Right cardiac atrium (tissue), 5 donors: ENCODE data around the gene SNCG. TPM values are rescaled to one million over a fixed set of nuclear protein-coding genes. Genes with fewer than 3 reads are reported as not detected.
"Not testable (repeated sequence)": the region's sequence is repeated elsewhere in the genome, so short reads cannot be mapped to it uniquely, and the experiment has no call there.

Experiments used
- ATAC-seq, 2 donors: fragments of 200-7000 bp; cut with Tn5 transposase; one replicate each; pipeline versions ENCODE4 v1.8.0 to v1.9.1; 2020; ENCODE audit warnings: moderate library complexity in 2 of 2, mild to moderate bottlenecking in 1 of 2
- DNase-seq, 3 donors: peaks; one replicate each; pipeline ENCODE4 v3.0.0-alpha.2; 2020
- H3K27ac ChIP-seq: one replicate; pipeline ENCODE4 v1.5.1; 2013; ENCODE audit warnings: mild to moderate bottlenecking, low read length, control low read depth, moderate library complexity
- H3K27me3 ChIP-seq: one replicate; pipeline ENCODE4 v1.6.1; 2013; ENCODE audit not compliant: control insufficient read depth, insufficient read depth
- H3K4me1 ChIP-seq: one replicate; pipeline ENCODE4 v1.6.1; 2013; ENCODE audit warnings: low read length; ENCODE audit not compliant: control insufficient read depth, insufficient read depth
- H3K4me3 ChIP-seq: one replicate; pipeline ENCODE4 v1.5.1; 2013; ENCODE audit warnings: low read length, control low read depth
- H3K9me3 ChIP-seq: one replicate; pipeline ENCODE4 v1.6.1; 2013; ENCODE audit warnings: low read length; ENCODE audit not compliant: control insufficient read depth
- WGBS: extraction: QIAGEN DNeasy Blood & Tissue Kit; methylation state at CpG from one replicate; pipeline ENCODE4 v1.1.7; 2013; 5-methylcytosine and 5-hydroxymethylcytosine counted together
- intact Hi-C, 4 donors: fragments of 100-400 bp; cut with DNase I; formaldehyde crosslinking; loops; one replicate each; pipeline versions ENCODE4 v1.11.0 to v1.14.0; 2022 to 2023
- polyA plus RNA-seq: library from polyadenylated mRNA; stranded (reverse); fragments of 200-250 nt; gene quantifications from one replicate; pipeline ENCODE4 v1.2.3, GENCODE V29; 2013
- total RNA-seq, 4 donors: library from RNA; stranded (reverse); fragmentation: NEBNext Ultra II Directional; extraction: Animal tissue kit (Norgen Biotek cat#: 25700); gene quantifications; one replicate each; pipeline ENCODE4 v1.2.1, GENCODE V29; 2021
- donor health status: healthy with polysubstance abuse.
- donor health status: DM: no; HTN: yes; CAD: no.
- donor health status: DM: no; HTN: no; CAD: no.
- donor health status: DM: no; HTN: yes; CAD: no; lungs with severe emphysema.
- donor health status: DM: yes; HTN: yes; CAD: no.

SNCG gene
- total and polyA plus RNA-seq, 5 donors, result 10.8 to 30.2 (median 16.2) TPM

DNA sequence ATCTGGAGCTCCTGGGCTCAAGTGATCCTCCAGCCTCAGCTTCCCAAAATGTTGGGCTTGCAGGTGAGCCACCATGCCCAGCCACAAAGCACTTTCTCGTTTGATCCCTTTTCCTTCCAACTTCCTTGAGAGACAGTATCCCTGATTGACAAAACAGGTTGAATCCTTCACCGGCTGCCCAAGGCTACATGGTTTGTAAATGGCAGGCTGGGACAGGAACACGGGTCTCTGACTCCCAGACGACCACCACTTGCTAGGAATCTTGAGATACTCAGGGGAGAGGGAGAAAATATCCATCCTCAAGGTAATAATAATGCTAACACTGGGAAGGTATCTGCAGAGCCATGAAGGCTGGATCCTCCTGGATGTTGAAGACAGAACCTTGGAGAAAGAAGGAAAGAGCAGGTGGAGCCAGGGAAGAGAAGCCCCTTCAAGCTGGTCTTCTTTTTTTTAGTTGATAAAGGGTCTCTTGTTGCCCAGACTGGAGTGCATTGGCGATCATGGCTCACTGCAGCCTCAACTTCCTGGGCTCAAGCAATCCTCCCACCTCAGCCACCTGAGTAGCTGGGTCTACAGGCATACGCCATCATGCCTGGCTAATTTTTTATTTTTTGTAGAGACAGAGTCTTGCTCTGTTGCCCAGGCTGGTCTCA lies 20.8 kb upstream of the SNCG start:
- intact Hi-C loops, result no loop called here
- no peak overlapping the region for H3K27ac ChIP-seq
- DNase-seq (no peak), ATAC-seq (no peak)
- no peaks in the 10 kb centered on the region for H3K27me3 ChIP-seq
- 70% methylated on average over 6 of the region's 6 CpGs for WGBS
- H3K4me1 ChIP-seq, result no peaks in the 10 kb centered on the region
- H3K9me3 ChIP-seq, result no peaks in the 10 kb centered on the region
- H3K4me3 ChIP-seq, result no peak overlapping the region

- H3K27me3 ChIP-seq, result no peaks in the 10 kb centered on the region
- intact Hi-C loops, result no loop called here
- WGBS, result 83% methylated on average over 2 of the region's 2 CpGs
- no peak overlapping the region for H3K4me3 ChIP-seq
- no peaks in the 10 kb centered on the region for H3K9me3 ChIP-seq
- DNase-seq (no peak), ATAC-seq (no peak)
- no peak overlapping the region for H3K27ac ChIP-seq
- H3K4me1 ChIP-seq, result no peaks in the 10 kb centered on the region
Measured at GRCh38 chr10:86938260-86938659, 20.1 kb upstream of the SNCG start.

DNA sequence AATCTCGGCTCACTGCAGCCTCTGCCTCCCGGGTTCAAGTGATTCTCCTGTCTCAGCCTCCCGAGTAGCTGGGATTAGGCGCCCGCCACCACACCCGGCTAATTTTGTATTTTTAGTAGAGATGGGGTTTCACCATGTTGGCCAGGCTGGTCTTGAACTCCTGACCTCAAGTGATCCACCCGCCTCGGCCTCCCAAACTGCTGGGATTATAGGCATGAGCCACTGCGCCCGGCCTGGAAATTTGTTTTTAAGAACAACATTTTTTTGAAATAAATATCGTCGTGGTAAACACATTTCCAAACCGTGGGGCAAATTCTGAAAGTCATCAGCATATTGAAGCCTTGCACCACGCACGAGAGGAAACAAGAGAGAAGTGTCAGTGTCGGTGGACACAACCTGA lies 18.3 kb upstream of the SNCG start:
- H3K27ac ChIP-seq, H3K9me3 ChIP-seq, ATAC-seq, H3K4me1 ChIP-seq, DNase-seq, H3K4me3 ChIP-seq, intact Hi-C loops, H3K27me3 ChIP-seq: not testable (repeated sequence)
- 86% methylated on average over 16 of the region's 16 CpGs for WGBS

GRCh38 chr10:86940677-86941076 lies 17.7 kb upstream of the SNCG start:
- 81% methylated on average over 6 of the region's 6 CpGs for WGBS
- Histone ChIP-seq H3K27ac (no peak overlapping the region), H3K9me3 (no peaks in the 10 kb centered on the region), H3K4me3 (no peak overlapping the region), H3K27me3 (no peaks in the 10 kb centered on the region), H3K4me1 (no peaks in the 10 kb centered on the region)
- intact Hi-C loops, result no loop called here
- peak in 1 of 2 donors; percentile 4 for ATAC-seq
- DNase-seq, result peak in 1 of 3 donors; percentile 47

DNA sequence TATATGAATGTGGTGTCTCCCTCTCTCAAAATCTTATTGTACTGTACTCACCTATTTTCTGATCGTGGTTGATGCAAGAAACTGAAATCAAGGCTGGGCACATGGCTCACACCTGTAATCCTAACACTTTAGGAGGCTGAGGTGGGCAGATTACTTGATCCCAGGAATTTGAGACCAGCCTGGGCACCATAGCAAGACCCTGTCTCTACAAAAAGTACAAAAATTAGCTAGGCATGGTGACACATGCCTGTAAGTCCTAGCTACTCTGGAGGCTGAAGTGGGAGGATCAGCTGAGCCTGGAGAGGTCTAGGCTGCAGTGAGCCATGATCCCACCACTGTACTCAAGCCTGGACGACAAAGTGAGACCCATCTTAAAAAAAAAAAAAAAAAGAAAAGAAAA lies 17.0 kb upstream of the SNCG start:
- ATAC-seq (no peak), DNase-seq (no peak)
- no peaks in the 10 kb centered on the region for H3K9me3 ChIP-seq
- no peaks in the 10 kb centered on the region for H3K4me1 ChIP-seq
- H3K27ac ChIP-seq, result no peak overlapping the region
- 79% methylated on average over 2 of the region's 2 CpGs for WGBS
- intact Hi-C loops, result no loop called here
- H3K4me3 ChIP-seq, result no peak overlapping the region
- no peaks in the 10 kb centered on the region for H3K27me3 ChIP-seq

GRCh38 chr10:86941991-86942421 lies 16.4 kb upstream of the SNCG start:
- intact Hi-C loops, result no loop called here
- DNase-seq, result no peak
- Histone ChIP-seq H3K27me3 (no peaks in the 10 kb centered on the region), H3K9me3 (no peaks in the 10 kb centered on the region), H3K27ac (no peak overlapping the region), H3K4me3 (no peak overlapping the region), H3K4me1 (no peaks in the 10 kb centered on the region)
- ATAC-seq, result no peak
- WGBS, result 92% methylated on average over 14 of the region's 14 CpGs

- Histone ChIP-seq H3K27ac (no peak overlapping the region), H3K4me1 (no peaks in the 10 kb centered on the region), H3K27me3 (no peaks in the 10 kb centered on the region), H3K4me3 (no peak overlapping the region), H3K9me3 (no peaks in the 10 kb centered on the region)
- intact Hi-C loops, result no loop called here
- ATAC-seq (no peak), DNase-seq (peak; percentile 53 to 79 (median 75))
- WGBS, result 63% methylated on average over 94 of the region's 94 CpGs
Measured at GRCh38 chr10:86942441-86943315, 15.7 kb upstream of the SNCG start.

DNA sequence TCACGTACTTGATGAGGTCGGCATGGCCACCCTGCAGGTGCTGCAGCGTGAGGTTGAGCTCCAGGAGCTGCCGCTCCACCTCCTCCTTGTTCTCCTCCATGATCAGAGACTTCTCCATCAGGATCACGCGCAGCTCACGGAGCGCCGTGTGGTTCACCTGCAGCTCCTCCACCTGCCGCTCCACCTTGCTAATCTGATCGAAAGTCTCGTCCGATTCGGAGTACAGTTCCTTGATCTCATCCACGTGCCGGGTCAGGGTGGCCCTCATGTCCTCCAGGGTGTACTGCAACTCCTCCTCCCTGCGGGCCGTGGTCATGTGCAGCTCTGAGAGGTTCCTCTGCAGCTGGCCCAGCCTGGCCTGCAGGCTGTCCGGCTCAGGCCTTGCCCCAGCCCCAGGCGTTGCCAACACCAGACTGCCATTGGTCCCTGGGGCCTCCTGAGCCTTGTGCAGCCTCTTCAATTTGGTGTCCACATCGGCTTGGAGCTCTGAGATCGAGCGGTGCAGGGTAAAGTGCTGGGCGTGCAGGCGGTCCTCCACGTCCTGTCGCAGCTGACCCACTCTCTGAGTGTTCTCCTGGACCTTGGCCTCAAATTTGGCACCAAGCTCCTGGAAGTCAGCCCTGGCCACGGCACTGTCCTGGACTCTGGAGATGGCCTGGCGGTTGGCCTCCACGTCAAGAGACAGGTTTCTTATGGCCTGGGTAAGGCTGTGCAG lies 14.9 kb upstream of the SNCG start:
- Histone ChIP-seq H3K4me3 (no peak overlapping the region), H3K27ac (no peak overlapping the region), H3K27me3 (no peaks in the 10 kb centered on the region), H3K4me1 (no peaks in the 10 kb centered on the region), H3K9me3 (no peaks in the 10 kb centered on the region)
- ATAC-seq (no peak), DNase-seq (peak in 2 of 3 donors; percentile 50 to 53)
- intact Hi-C loops, result no loop called here
- 91% methylated on average over 30 of the region's 30 CpGs for WGBS

DNA sequence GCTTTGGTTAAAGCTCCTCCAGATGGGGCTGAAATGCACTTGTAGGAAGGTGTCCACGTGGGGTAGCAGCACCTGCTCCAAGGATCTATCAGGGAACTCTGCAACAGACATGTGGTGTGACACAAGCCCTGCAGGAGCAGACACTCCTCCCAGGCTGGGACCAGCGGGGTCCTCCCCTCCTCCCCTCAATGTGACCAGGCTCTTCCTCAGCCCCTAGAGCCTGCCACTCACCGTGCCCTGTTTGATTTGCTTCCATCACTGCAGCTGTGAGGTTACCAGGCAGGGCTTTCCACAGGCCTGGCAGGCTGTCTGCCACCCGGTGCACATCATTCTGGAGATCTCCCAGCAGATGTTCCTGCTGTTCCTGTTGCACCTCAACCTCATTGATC lies 14.4 kb upstream of the SNCG start:
- intact Hi-C loops, result no loop called here
- no peaks in the 10 kb centered on the region for H3K4me1 ChIP-seq
- ATAC-seq, result no peak
- H3K27me3 ChIP-seq, result no peaks in the 10 kb centered on the region
- no peaks in the 10 kb centered on the region for H3K9me3 ChIP-seq
- WGBS, result 87% methylated on average over 4 of the region's 4 CpGs
- DNase-seq, result no peak
- H3K4me3 ChIP-seq, result no peak overlapping the region
- no peak overlapping the region for H3K27ac ChIP-seq

- Histone ChIP-seq H3K27ac (no peak overlapping the region), H3K4me1 (no peaks in the 10 kb centered on the region), H3K27me3 (no peaks in the 10 kb centered on the region), H3K9me3 (no peaks in the 10 kb centered on the region), H3K4me3 (no peak overlapping the region)
- ATAC-seq, result no peak
- intact Hi-C loops, result no loop called here
- no peak for DNase-seq
Measured at GRCh38 chr10:86944471-86944870, 13.9 kb upstream of the SNCG start.

GRCh38 chr10:86944907-86945306 lies 13.5 kb upstream of the SNCG start:
- peak in 1 of 3 donors; percentile 40 for DNase-seq
- no peaks in the 10 kb centered on the region for H3K27me3 ChIP-seq
- no peaks in the 10 kb centered on the region for H3K4me1 ChIP-seq
- H3K27ac ChIP-seq, result no peak overlapping the region
- no peak overlapping the region for H3K4me3 ChIP-seq
- intact Hi-C loops, result no loop called here
- no peaks in the 10 kb centered on the region for H3K9me3 ChIP-seq
- no peak for ATAC-seq
- WGBS, result 86% methylated on average over 3 of the region's 3 CpGs
